ENCODE data around the gene PIMREG.

DNA sequence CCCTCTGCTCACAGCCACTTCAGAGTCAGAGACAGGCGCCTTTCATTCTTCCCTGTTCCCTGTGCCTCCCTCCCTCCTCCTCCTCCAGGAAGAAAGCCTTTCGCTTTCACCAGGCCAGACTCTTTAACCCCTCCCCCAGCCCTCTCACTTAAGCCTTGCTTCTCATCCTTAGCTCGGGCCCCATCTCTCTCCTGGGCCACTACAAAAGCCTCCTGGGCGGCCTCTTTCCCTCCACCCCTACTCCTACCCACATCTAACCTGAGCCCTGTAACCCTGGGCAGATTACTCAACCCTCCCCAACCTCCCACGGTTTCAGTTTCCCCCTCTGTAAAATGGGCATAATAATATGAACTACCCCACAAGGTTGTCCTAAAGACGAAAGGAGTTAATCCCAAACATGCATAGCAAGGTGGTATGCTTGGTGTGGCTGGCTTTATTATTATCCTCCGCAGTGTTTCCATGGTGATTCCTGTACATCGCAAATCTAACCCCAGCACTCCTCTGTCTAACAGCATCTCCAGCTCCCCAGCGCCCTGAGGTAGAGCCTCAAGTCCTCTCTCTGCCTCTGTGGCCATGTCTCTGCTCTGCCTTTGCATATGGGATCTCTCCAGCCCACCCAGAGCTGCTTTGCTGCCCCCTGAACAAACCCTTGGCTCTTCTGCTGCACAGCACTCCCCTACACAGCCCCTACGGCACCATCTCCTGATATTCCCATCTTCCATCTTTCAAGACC, 17.7 kb downstream of the PIMREG start:
- TF ChIP-seq, protein P1, sequence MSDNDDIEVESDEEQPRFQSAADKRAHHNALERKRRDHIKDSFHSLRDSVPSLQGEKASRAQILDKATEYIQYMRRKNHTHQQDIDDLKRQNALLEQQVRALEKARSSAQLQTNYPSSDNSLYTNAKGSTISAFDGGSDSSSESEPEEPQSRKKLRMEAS (IDR thresholded peaks at IDR 0.05; ENCODE audit: low read depth, low read length): no peak
- TF ChIP-seq, protein P2, sequence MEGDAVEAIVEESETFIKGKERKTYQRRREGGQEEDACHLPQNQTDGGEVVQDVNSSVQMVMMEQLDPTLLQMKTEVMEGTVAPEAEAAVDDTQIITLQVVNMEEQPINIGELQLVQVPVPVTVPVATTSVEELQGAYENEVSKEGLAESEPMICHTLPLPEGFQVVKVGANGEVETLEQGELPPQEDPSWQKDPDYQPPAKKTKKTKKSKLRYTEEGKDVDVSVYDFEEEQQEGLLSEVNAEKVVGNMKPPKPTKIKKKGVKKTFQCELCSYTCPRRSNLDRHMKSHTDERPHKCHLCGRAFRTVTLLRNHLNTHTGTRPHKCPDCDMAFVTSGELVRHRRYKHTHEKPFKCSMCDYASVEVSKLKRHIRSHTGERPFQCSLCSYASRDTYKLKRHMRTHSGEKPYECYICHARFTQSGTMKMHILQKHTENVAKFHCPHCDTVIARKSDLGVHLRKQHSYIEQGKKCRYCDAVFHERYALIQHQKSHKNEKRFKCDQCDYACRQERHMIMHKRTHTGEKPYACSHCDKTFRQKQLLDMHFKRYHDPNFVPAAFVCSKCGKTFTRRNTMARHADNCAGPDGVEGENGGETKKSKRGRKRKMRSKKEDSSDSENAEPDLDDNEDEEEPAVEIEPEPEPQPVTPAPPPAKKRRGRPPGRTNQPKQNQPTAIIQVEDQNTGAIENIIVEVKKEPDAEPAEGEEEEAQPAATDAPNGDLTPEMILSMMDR (IDR thresholded peaks at IDR 0.05; ENCODE audit: low read depth, low read length): no peak
- TF ChIP-seq POLR2A (IDR thresholded peaks at IDR 0.05; ENCODE audit: extremely low read depth, insufficient read length): no peak

Measured in NB4 (cell line).